RWPE2 (cell line): ENCODE measurements around the gene ATP5F1B.

Experiments
- ATAC-seq: fragments of 200-7000 bp; cut with Tn5 transposase; 3 replicates; pipeline ENCODE4 v1.9.1; 2021; ENCODE audit warnings: low read depth
- DNase-seq: peaks from one replicate; pipeline ENCODE4 v3.0.0-alpha.2; 2020; ENCODE audit warnings: low spot score
- H3K27ac ChIP-seq: fragments of 450-650 bp; 2 replicates; pipeline ENCODE4 v1.5.1; 2017; ENCODE audit warnings: mild to moderate bottlenecking; ENCODE audit not compliant: poor library complexity, severe bottlenecking
- H3K27me3 ChIP-seq: fragments of 250-450 bp; sonication (Bioruptor Pico); 2 replicates; pipeline ENCODE4 v1.5.1; 2021; ENCODE audit warnings: mild to moderate bottlenecking, moderate library complexity; ENCODE audit not compliant: insufficient read depth, poor library complexity, severe bottlenecking
- H3K36me3 ChIP-seq: fragments of 250-450 bp; sonication (Bioruptor Pico); 2 replicates; pipeline ENCODE4 v1.5.1; 2020; ENCODE audit warnings: low read depth, mild to moderate bottlenecking, moderate library complexity
- H3K4me1 ChIP-seq: fragments of 250-450 bp; sonication (Bioruptor Pico); 2 replicates; pipeline ENCODE4 v1.5.1; 2021; ENCODE audit warnings: mild to moderate bottlenecking, moderate library complexity; ENCODE audit not compliant: insufficient read depth, poor library complexity, severe bottlenecking
- H3K4me3 ChIP-seq: fragments of 250-450 bp; sonication (Bioruptor Pico); 2 replicates; pipeline ENCODE4 v1.5.1; 2021; ENCODE audit warnings: mild to moderate bottlenecking, moderate library complexity; ENCODE audit not compliant: severe bottlenecking
- H3K9me3 ChIP-seq: fragments of 250-450 bp; sonication (Bioruptor Pico); 2 replicates; pipeline ENCODE4 v1.5.1; 2021; ENCODE audit warnings: mild to moderate bottlenecking, moderate library complexity; ENCODE audit not compliant: severe bottlenecking
- CTCF ChIP-seq: fragments of 450-650 bp; IDR thresholded peaks from one replicate; pipeline ENCODE4 v1.5.1; 2017; ENCODE audit warnings: mild to moderate bottlenecking, moderate library complexity; ENCODE audit not compliant: poor library complexity, severe bottlenecking

ATP5F1B gene

GRCh38 chr12:56626701-56627100 lies 19.1 kb downstream of the ATP5F1B start:
- H3K36me3 ChIP-seq: peaks cover 43% of the 10 kb centered on the region
- H3K4me1 ChIP-seq: peaks cover 3% of the 10 kb centered on the region
- DNase-seq (no peak), ATAC-seq (no peak)
- no peaks in the 10 kb centered on the region for H3K27me3 ChIP-seq
- no peak for TF ChIP-seq CTCF
- H3K27ac ChIP-seq: no peak overlapping the region
- no peak overlapping the region for H3K4me3 ChIP-seq
- H3K9me3 ChIP-seq: no peaks in the 10 kb centered on the region

GRCh38 chr12:56622535-56622934 lies 23.2 kb downstream of the ATP5F1B start:
- Histone ChIP-seq H3K9me3 (no peaks in the 10 kb centered on the region), H3K27me3 (no peaks in the 10 kb centered on the region), H3K27ac (no peak overlapping the region), H3K4me1 (no peaks in the 10 kb centered on the region), H3K36me3 (peaks cover 76% of the 10 kb centered on the region), H3K4me3 (no peak overlapping the region)
- DNase-seq: no peak
- no peak for ATAC-seq
- TF ChIP-seq CTCF: no peak

- DNase-seq: no peak
- Histone ChIP-seq H3K4me1 (no peaks in the 10 kb centered on the region), H3K36me3 (peaks cover 94% of the 10 kb centered on the region), H3K4me3 (no peak overlapping the region), H3K9me3 (no peaks in the 10 kb centered on the region), H3K27ac (no peak overlapping the region), H3K27me3 (no peaks in the 10 kb centered on the region)
- ATAC-seq: no peak
- TF ChIP-seq CTCF: no peak
These were observed 28.9 kb downstream of the ATP5F1B start for GRCh38 chr12:56616925-56617324.

GRCh38 chr12:56616244-56616643 lies 29.5 kb downstream of the ATP5F1B start:
- Histone ChIP-seq H3K27me3 (no peaks in the 10 kb centered on the region), H3K36me3 (peaks cover 94% of the 10 kb centered on the region), H3K27ac (no peak overlapping the region), H3K4me3 (no peak overlapping the region), H3K9me3 (no peaks in the 10 kb centered on the region), H3K4me1 (no peaks in the 10 kb centered on the region)
- ATAC-seq (no peak), DNase-seq (no peak)
- TF ChIP-seq CTCF: no peak

- H3K4me1 ChIP-seq: no peaks in the 10 kb centered on the region
- ATAC-seq (no peak), DNase-seq (no peak)
- TF ChIP-seq CTCF: no peak
- H3K9me3 ChIP-seq: no peaks in the 10 kb centered on the region
- H3K36me3 ChIP-seq: peaks cover 95% of the 10 kb centered on the region
- no peak overlapping the region for H3K27ac ChIP-seq
- H3K27me3 ChIP-seq: no peaks in the 10 kb centered on the region
- H3K4me3 ChIP-seq: no peak overlapping the region
These were observed 31.2 kb downstream of the ATP5F1B start for GRCh38 chr12:56614627-56615026.
